GM12874 (cell line): Measurements from ENCODE around the gene CCDC71L.

Source experiments
- TF ChIP-seq, protein P1 (sequence below): IDR thresholded peaks from 2 replicates; pipeline ENCODE4 v1.5.1; 2011; ENCODE audit warnings: low read depth, mild to moderate bottlenecking, control low read depth, low read length, moderate library complexity; ENCODE audit not compliant: insufficient read depth

The CCDC71L gene

DNA sequence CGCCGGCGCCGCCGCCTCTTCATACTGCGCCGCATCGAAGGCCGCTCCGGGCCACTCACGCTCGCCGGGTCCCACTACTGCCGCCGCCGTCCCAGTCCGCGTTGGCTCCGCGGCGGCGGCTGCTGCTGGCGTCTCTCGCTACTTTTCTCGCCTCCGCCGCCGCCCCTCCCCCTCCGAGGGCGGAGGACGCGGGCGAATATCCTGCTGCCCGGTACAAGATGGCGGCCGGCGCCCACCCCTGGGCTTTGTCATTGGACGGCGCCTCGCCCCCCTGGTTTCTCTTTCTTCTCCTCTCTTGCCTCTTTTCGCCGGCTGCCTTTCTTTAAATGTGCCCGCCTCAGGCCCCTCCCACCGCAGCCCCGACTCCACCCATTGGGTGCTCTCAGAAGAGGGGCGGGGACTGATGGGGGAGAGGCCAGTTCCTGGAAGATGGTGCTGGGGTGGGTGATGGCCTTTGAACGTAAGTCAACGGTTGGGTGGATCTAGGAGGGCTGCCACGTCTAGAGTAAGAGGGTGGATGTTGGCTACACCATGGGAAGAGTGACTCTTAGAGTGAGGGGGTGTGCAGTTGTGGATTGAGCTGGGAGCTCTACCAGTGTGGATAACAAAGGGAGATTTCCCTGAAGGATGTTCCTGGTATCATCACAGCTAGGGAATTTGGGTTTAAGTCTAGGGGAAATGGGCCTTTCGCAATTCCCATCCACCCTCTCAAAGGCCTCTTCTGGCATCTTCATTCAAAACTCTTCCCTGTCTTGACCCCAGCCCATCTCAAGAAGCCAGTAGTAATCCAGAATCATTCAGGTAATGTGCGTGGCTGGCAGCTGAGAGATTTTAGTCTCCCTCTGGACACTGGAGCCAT is at the start of gene CCDC71L:
TSS of gene CCDC71L (minus strand) at position 297 of the 859 bp plus-strand sequence. CDS start at position 35, 262 bp downstream.
- TF ChIP-seq, protein P1, sequence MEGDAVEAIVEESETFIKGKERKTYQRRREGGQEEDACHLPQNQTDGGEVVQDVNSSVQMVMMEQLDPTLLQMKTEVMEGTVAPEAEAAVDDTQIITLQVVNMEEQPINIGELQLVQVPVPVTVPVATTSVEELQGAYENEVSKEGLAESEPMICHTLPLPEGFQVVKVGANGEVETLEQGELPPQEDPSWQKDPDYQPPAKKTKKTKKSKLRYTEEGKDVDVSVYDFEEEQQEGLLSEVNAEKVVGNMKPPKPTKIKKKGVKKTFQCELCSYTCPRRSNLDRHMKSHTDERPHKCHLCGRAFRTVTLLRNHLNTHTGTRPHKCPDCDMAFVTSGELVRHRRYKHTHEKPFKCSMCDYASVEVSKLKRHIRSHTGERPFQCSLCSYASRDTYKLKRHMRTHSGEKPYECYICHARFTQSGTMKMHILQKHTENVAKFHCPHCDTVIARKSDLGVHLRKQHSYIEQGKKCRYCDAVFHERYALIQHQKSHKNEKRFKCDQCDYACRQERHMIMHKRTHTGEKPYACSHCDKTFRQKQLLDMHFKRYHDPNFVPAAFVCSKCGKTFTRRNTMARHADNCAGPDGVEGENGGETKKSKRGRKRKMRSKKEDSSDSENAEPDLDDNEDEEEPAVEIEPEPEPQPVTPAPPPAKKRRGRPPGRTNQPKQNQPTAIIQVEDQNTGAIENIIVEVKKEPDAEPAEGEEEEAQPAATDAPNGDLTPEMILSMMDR: no peak

DNA sequence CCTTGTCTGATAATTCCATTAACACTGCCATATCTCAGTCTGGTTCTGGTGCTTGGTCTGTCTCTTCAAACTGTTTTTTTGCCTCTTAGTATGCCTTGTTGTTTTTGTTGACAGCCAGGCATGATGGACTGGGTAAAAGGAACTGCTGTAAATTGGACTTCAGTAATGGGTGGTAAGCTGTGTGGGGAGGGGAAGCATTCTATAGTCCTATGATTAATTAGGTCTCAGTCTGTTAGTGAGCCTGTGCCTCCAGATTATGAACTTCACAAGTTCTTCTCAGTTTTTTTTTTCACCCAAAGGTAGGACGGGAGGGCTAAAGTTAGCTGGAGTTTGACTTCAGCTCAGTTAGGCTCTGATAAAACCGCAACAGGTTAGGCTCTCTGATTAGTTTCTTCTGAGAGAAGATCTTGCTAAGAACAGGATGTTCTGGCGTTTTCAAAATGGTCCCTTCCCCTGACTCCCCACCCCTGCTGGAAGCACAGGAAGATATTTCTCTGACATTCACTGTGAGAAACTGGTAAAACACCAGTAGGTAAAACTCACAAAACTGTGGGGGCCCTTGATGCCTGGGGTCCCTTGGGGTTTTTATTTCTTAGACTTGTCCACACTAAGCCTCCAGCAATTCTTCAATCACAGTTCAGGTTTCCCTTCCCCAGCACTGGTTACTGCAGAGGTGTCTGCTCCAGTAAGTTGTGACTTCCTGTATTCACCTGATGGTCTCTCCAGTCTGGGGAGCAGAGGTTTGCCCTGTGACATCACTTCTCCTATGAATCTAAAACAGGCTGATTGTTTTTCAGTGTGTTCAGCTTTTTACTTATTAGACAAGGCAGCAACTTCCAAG is 43.3 kb upstream of the CCDC71L start:
- TF ChIP-seq, protein P1: no peak

DNA sequence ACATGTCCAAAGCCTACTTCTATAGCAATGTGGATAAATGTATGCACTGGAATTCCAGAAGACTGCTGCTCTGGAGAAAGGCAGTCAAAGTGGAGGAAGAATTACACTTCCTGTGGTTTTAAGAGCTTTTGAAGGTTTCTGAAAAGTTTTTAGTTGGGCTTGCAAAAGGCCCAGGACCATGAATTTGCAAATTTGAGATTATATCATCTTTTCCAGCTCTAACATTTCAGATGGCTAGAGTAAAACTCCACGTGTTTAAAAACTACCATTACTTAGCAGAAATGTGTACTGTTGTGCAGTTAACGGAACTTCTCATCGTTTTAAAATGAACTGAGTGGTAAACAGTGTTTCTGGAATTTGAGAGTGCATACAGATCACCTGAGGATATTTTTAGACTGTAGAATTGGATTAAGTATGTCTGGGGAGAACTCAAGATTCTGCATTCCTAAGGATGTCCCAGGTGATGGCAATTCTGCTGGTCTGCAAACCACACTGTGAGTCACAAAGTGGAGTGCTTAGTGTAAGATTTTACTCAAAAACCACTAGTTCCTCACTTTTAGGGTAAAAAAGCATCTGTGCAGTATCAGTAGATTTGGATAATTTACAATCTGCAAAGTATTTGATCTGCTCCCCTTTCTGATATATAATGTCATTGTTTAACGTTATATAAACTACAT is 32.9 kb upstream of the CCDC71L start:
- TF ChIP-seq, protein P1: no peak

DNA sequence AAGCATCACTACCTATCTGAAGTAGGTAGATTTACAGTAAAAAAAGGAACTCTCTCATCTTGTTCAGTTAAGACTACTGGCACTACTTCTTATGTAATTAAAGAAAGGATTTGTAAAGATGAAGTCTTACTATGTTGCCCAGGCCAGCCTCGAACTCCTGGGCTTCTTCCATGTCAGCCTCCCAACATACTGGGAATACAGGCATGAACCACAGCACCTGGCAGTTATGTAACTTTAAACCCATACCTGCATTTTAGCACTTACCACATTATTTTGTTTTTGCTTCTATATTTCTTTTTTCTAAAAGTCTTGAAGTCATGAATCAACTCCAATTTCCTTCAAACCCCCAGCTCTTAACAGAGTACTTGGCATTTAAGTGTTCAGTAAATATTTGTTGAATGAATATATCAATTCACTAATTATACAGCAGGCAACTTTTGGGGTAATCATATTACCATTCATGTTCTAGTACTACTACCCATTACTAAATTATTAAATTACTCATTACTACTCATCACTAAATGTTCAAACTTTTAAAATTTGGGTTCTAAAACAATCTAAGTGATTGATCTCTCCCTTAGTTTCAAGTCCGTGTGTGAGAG is 31.6 kb upstream of the CCDC71L start:
- TF ChIP-seq, protein P1: no peak

DNA sequence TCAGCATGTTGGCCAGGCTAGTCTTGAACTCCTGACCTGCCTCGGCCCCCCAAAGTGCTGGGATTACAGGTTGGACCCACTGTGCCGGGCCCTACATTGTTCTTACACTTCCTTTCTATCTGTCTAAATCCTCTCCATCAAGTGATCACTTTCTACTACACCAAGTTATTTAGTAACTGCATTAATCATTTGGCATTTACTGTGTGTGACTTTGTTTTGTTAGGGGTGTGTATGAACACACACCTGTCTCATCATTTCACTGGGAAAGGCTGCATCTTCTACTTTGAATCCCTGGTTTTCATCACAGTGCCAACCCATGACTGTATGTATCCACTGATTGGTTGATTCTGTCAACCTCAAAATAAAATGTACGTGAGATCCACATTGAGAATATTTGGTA is 23.0 kb upstream of the CCDC71L start:
- TF ChIP-seq, protein P1: no peak

DNA sequence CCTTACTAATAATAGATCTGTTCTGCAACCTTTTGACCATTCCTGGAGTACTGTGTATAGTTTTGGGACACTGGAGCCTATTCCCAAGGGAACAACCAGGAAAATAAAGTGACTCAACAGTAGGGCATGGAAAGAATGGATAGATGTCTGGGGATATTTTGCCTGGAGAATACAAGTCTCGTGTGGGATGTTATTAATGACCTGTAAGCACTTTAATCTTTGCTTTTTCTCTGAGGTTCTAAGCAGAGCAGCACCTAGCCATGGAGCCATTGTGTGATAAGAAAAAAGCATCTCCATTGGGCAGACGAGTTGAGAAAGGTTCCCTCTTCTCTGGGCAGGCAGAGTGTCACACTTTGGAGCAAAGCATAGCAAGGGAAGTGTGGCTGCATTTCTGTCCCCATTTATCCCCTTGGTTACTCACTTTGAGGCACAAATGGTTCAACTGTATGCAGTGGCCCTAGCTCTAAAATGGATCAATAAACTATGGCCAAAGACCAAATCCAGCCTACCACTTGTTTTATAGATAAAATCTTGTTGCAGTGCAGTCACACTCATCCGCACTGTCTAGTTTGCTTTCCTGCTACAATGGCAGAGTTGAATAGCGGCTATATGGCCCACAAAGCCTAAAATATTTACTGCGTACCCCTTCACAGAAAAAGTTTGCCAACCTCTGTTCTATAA is 21.0 kb upstream of the CCDC71L start:
- TF ChIP-seq, protein P1: no peak
